PC-9 (cell line): ENCODE results near the gene AP2B1. TPM values are rescaled to one million over a fixed set of nuclear protein-coding genes. Genes with fewer than 3 reads are reported as not detected.

ENCODE experiments used
- BruUV-seq: library from RNA; stranded (reverse); fragments of 400-500 nt; replicated peaks from 2 replicates; lab custom pipeline; 2021; lab: Mats Ljungman, UMichigan
- CTCF ChIA-PET: fragments of 300-600 bp; sonication (Branson Sonifier 250); formaldehyde crosslinking; loops from one replicate; lab custom pipeline; 2022; ENCODE audit warnings: antibody characterized with exemption; lab: Charles Lee
- POLR2A ChIA-PET: fragments of 300-600 bp; sonication (Branson Sonifier 250); formaldehyde crosslinking; loops from one replicate; lab custom pipeline; 2022; ENCODE audit warnings: antibody characterized with exemption; ENCODE audit not compliant: unreplicated experiment; lab: Charles Lee
- DNase-seq, 2 experiments: peaks; one replicate each; pipeline versions ENCODE4 v3.0.0 to v3.0.0-alpha.2; 2015 to 2022; ENCODE audit warnings: mixed read lengths in 1 of 2
- H2AFZ ChIP-seq: fragments of 200-600 bp; sonication (generic); 2 replicates; pipeline ENCODE4 v1.8.1; 2017; ENCODE audit warnings: antibody characterized with exemption
- H3F3A ChIP-seq: fragments of 200-600 bp; sonication (generic); 2 replicates; pipeline ENCODE4 v1.8.1; 2017; ENCODE audit warnings: antibody characterized with exemption, mild to moderate bottlenecking, low read depth; ENCODE audit not compliant: insufficient read depth
- H3K27ac ChIP-seq: fragments of 200-600 bp; sonication (generic); 2 replicates; pipeline ENCODE4 v1.6.1; 2016; ENCODE audit warnings: mixed run types
- H3K27me3 ChIP-seq: fragments of 200-600 bp; sonication (generic); 2 replicates; pipeline ENCODE4 v1.6.1; 2016; ENCODE audit warnings: low read depth, mixed run types; ENCODE audit not compliant: insufficient read depth
- H3K36me3 ChIP-seq: fragments of 200-600 bp; sonication (generic); 2 replicates; pipeline ENCODE4 v1.6.1; 2016; ENCODE audit warnings: low read depth, mixed run types
- H3K4me1 ChIP-seq: fragments of 200-600 bp; sonication (generic); replicated peaks from 2 replicates; pipeline ENCODE4 v1.6.1; 2016; ENCODE audit warnings: mixed run types; ENCODE audit not compliant: insufficient read depth
- H3K4me2 ChIP-seq: fragments of 200-600 bp; sonication (generic); 2 replicates; pipeline ENCODE4 v1.6.1; 2017; ENCODE audit warnings: mixed run types
- H3K4me3 ChIP-seq: fragments of 200-600 bp; sonication (generic); 2 replicates; pipeline ENCODE4 v1.6.1; 2016; ENCODE audit warnings: mixed run types
- H3K79me2 ChIP-seq: fragments of 200-600 bp; sonication (generic); 2 replicates; pipeline ENCODE4 v1.6.1; 2017; ENCODE audit warnings: low read depth, mixed run types
- H3K9me2 ChIP-seq: fragments of 200-600 bp; sonication (generic); 2 replicates; pipeline ENCODE4 v1.8.1; 2017; ENCODE audit warnings: mild to moderate bottlenecking; ENCODE audit not compliant: insufficient read depth
- H3K9me3 ChIP-seq: fragments of 200-600 bp; sonication (generic); 2 replicates; pipeline ENCODE4 v1.8.1; 2016; ENCODE audit warnings: low read depth; ENCODE audit not compliant: insufficient read depth
- H4K20me1 ChIP-seq: fragments of 200-600 bp; sonication (generic); 2 replicates; pipeline ENCODE4 v1.8.1; 2017; ENCODE audit not compliant: insufficient read depth
- EZH2 ChIP-seq: fragments of 200-600 bp; sonication (generic); IDR thresholded peaks from 2 replicates; pipeline ENCODE4 v1.8.0; 2017; ENCODE audit warnings: antibody characterized with exemption, low read depth
- intact Hi-C: fragments of 100-400 bp; cut with micrococcal nuclease; formaldehyde crosslinking; loops from one replicate; pipeline ENCODE4 v1.10.0; 2022; ENCODE audit not compliant: unreplicated experiment
- total RNA-seq: library from RNA; stranded (reverse); gene quantifications from 2 replicates; pipeline ENCODE4 v1.2.3, GENCODE V29; 2021
- TF ChIP-seq, protein P1 (sequence below): fragments of 200-600 bp; sonication (generic); conservative IDR thresholded peaks from 2 replicates; pipeline ENCODE4 v1.6.1; 2017; ENCODE audit warnings: mixed run types, antibody characterized with exemption, mild to moderate bottlenecking, moderate library complexity

AP2B1 gene
- total RNA-seq, 1 experiment from 2014 or later, result 186 TPM

DNA sequence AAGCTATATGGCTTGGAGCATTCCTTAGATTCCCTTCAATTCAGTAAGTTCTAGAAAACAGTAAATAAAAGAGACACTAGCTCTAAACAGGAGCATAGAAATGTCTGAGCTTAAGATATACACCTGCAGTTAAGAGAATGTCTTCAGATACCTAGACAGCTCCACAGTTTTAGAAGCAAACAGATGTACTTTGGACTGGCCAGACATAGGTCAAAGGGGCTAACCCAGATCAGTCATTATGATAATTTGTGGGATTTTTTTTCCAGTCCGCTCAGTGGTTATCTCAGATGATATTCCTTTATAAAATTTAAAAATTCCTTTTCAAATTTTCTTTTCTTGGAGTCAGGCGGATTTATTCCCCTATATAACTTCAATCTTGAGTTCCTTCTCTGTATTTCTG, 78.5 kb downstream of the AP2B1 start:
- intact Hi-C loops, result loop anchor here (5.0 kb wide), 1 partner anchor 43 kb away; no protein-coding TSS in a partner anchor
- Histone ChIP-seq H3F3A (peaks cover 3% of the 10 kb centered on the region; the same call in 1 of the 2 replicates), H3K27me3 (no peaks in the 10 kb centered on the region), H3K27ac (no peak overlapping the region), H3K9me3 (no peaks in the 10 kb centered on the region), H3K4me1 (no peaks in the 10 kb centered on the region), H4K20me1 (no peaks in the 10 kb centered on the region), H3K79me2 (no peaks in the 10 kb centered on the region), H3K4me2 (no peak overlapping the region), H2AFZ (no peak overlapping the region), H3K36me3 (no peaks in the 10 kb centered on the region), H3K9me2 (no peaks in the 10 kb centered on the region), H3K4me3 (no peak overlapping the region)
- ChIA-PET POLR2A (no interaction called here), CTCF (no interaction called here)
- BruUV-seq, result no TSS peak
- no peak for TF ChIP-seq EZH2
- TF ChIP-seq, protein P1, sequence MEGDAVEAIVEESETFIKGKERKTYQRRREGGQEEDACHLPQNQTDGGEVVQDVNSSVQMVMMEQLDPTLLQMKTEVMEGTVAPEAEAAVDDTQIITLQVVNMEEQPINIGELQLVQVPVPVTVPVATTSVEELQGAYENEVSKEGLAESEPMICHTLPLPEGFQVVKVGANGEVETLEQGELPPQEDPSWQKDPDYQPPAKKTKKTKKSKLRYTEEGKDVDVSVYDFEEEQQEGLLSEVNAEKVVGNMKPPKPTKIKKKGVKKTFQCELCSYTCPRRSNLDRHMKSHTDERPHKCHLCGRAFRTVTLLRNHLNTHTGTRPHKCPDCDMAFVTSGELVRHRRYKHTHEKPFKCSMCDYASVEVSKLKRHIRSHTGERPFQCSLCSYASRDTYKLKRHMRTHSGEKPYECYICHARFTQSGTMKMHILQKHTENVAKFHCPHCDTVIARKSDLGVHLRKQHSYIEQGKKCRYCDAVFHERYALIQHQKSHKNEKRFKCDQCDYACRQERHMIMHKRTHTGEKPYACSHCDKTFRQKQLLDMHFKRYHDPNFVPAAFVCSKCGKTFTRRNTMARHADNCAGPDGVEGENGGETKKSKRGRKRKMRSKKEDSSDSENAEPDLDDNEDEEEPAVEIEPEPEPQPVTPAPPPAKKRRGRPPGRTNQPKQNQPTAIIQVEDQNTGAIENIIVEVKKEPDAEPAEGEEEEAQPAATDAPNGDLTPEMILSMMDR, result no peak
- no peak for DNase-seq

DNA sequence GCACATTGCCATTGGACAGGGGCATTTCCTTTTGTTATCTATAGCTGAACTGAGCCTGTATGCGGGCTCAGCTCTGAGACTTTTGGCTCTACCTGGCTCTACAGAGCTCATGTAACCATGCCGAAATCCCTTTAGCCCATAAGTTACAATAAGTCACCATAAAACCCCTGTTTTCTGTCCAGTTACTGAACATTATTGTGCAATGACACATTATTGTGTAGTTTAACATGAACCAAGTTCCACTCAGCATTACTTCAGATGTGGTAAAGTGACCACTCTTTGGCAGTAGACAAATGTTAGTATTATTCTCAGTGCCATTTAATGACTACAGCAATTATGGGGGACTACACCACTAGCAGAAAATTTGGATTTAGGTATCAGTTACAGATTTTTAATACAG, 78.9 kb downstream of the AP2B1 start:
- TF ChIP-seq EZH2, result no peak
- TF ChIP-seq, protein P1, result no peak
- no peaks in the 10 kb centered on the region for H3K79me2 ChIP-seq
- DNase-seq, result no peak
- H3F3A ChIP-seq, result peaks cover 2% of the 10 kb centered on the region; the same call in 1 of the 2 replicates
- H3K36me3 ChIP-seq, result no peaks in the 10 kb centered on the region
- H4K20me1 ChIP-seq, result no peaks in the 10 kb centered on the region
- ChIA-PET CTCF (no interaction called here), POLR2A (no interaction called here)
- intact Hi-C loops, result loop anchor here (5.0 kb wide), 1 partner anchor 44 kb away; no protein-coding TSS in a partner anchor
- H3K4me1 ChIP-seq, result no peaks in the 10 kb centered on the region
- no peaks in the 10 kb centered on the region for H3K9me3 ChIP-seq
- no peak overlapping the region for H2AFZ ChIP-seq
- no peaks in the 10 kb centered on the region for H3K27me3 ChIP-seq
- no peak overlapping the region for H3K4me2 ChIP-seq
- no TSS peak for BruUV-seq
- no peak overlapping the region for H3K27ac ChIP-seq
- H3K4me3 ChIP-seq, result no peak overlapping the region
- H3K9me2 ChIP-seq, result no peaks in the 10 kb centered on the region

DNA sequence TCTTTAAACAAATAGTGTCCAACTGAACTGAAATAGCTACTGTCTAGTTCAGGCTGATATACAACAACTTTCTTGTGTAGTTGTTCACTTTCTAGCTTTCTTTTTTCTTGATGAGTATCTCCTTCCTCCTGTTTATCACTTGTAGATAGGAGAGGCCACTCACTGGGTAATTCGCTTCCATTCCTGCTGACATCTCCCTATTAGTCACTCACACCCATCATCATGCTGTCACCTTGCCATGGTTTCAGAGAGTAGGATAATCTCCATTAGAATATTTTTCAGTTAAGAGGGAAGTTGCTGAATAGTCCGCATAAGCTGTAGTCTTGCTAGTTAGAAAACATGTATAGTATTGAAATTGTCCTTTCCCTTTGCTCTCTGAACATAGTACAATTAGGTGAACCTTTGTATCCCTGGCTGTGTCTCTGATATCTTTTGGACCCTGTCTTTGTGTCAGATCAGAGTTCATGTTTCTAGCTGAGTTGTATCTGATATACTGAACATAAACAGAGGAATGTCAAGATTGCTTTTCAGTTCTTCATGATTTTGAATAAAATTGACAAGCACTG, 79.9 kb downstream of the AP2B1 start:
- Histone ChIP-seq H3K27ac (no peak overlapping the region), H3K9me3 (no peaks in the 10 kb centered on the region), H3F3A (no peaks in the 10 kb centered on the region), H3K27me3 (no peaks in the 10 kb centered on the region), H3K4me2 (no peak overlapping the region), H3K9me2 (no peaks in the 10 kb centered on the region), H3K79me2 (no peaks in the 10 kb centered on the region), H3K4me1 (no peaks in the 10 kb centered on the region), H4K20me1 (no peaks in the 10 kb centered on the region), H2AFZ (no peak overlapping the region), H3K36me3 (no peaks in the 10 kb centered on the region), H3K4me3 (no peak overlapping the region)
- CTCF ChIA-PET, result no interaction called here
- TF ChIP-seq, protein P1, result no peak
- no peak for TF ChIP-seq EZH2
- POLR2A ChIA-PET, result no interaction called here
- no TSS peak for BruUV-seq
- intact Hi-C loops, result loop anchor here (5.0 kb wide), 1 partner anchor 45 kb away; no protein-coding TSS in a partner anchor
- no peak for DNase-seq
